PC-3 (cell line): ENCODE measurements around the gene C1QTNF5.

ENCODE experiments used
- CTCF ChIP-seq: fragments of 300-600 bp; sonication (generic); conservative IDR thresholded peaks from 2 replicates; pipeline ENCODE4 v1.5.1; 2017; ENCODE audit warnings: antibody characterized with exemption, low read depth, mild to moderate bottlenecking, low read length
- EZH2 ChIP-seq: fragments of 300-600 bp; sonication (generic); IDR thresholded peaks from one replicate; pipeline ENCODE4 v1.6.1; 2017; ENCODE audit warnings: antibody characterized with exemption, mild to moderate bottlenecking, low read length; ENCODE audit not compliant: unreplicated experiment

- no peak for TF ChIP-seq EZH2
- no peak for TF ChIP-seq CTCF
These were observed 18.9 kb upstream of the C1QTNF5 start for GRCh38 chr11:119359365-119360214.
